Fibroblast of skin of right biceps (primary cell): ENCODE data around the gene PCED1B.
"Not testable (repeated sequence)": the region's sequence is repeated elsewhere in the genome, so short reads cannot be mapped to it uniquely, and the experiment has no call there.

Experiments
- DNase-seq: peaks from one replicate; pipeline ENCODE4 v3.0.0-alpha.2; 2013

The PCED1B gene

DNA sequence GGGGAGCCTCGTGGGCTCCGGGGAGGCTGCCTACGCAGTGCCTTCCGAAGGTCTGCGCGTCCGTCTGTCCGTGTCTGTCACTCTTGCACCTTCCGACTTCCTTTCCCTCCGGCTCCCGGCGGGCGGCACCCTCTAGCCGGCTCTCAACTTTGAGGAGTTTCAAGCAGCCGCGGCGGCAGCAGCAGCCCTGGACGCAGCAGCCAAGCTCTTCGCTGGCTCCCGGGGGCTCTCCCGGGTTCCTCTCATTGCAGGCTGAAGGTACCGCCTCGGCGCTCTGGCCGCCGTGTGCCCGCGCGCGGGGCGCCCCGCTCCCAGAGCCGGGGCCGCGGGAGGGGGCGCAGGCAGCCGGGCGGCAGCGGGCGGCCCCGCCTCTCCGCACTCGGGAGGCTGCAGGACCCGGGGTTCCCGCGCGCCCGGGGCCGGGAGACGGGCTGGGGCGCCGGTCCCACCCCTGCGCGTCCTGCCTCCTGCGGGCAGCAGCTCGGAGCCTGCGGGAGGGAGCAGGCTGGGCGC is at the start of gene PCED1B, which contains the start of gene AMIGO2:
Gene PCED1B, plus strand, starts transcription at position 154 of the 513 bp plus-strand sequence. CDS start 155,443 bp downstream, outside the sequence.
Gene AMIGO2, minus strand, starts transcription at position 492 of the 513 bp plus-strand sequence. CDS start 957 bp downstream, outside the sequence.
- DNase-seq: peak; percentile 80

- DNase-seq: no peak
These were observed 49.5 kb upstream of the PCED1B start for GRCh38 chr12:47029903-47030302.

DNA sequence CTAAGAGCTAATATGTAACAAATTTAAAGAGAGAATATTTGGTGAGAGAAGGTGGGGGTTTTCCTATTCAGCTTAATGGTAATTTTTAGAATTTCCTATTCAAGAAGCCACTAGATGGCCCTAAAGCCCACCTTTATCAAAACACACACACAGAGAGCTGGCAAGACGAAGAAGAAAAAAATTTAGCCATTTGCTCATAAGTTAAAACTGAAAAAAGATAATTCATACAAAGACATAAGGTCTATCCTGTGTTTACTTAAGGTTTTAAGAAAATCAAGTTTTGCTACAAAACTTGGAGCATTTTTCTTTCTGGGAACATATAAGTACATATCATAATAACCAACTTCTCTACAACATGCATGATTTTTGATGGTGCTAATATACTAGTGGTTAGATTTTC is 46.8 kb upstream of the PCED1B start:
- DNase-seq: peak; percentile 69

DNA sequence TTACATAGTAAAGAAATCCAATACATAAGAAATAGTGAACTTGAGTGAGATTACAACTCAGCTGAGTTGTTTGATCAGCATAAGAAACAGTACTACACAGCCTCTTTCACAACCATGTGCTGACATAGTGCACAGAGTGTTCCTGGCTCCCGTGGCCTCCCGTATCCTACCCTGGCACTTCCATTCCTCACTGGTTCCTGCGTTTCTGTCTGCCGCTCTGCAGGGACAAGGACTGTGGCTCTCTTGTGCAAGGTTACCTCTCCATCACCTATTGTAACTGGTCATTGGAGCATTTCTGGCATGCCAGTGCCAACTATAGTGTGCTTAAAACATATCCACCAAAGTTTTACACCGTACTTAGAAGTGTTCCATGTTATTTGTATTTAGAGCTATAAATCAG is 46.3 kb upstream of the PCED1B start:
- DNase-seq: no peak

GRCh38 chr12:47033789-47034555 is 45.4 kb upstream of the PCED1B start:
- peak; percentile 36 for DNase-seq

- peak; percentile 24 for DNase-seq
These were observed 44.8 kb upstream of the PCED1B start for GRCh38 chr12:47034661-47035060.

GRCh38 chr12:47035484-47035883 is 43.9 kb upstream of the PCED1B start:
- DNase-seq: no peak

GRCh38 chr12:47038270-47038748 is 41.1 kb upstream of the PCED1B start:
- DNase-seq: peak; percentile 21

DNA sequence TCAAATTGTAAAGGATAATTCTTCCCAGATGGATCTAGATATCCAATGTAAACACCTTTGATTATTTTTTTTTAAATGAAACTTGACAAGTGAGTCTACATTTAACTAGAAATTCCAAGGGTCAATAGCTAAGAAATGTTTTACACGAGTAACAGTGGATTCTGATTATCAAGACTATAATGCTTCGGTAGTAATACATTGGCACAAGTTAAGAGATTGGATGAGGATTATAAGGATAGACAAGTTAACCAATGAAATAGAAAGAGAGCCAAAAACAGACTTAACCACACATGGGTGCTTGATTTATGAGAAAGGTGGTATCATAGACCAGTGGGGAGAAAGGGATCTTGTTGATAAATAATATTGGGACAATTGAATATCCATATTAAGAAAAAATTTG is 40.3 kb upstream of the PCED1B start:
- no peak for DNase-seq

DNA sequence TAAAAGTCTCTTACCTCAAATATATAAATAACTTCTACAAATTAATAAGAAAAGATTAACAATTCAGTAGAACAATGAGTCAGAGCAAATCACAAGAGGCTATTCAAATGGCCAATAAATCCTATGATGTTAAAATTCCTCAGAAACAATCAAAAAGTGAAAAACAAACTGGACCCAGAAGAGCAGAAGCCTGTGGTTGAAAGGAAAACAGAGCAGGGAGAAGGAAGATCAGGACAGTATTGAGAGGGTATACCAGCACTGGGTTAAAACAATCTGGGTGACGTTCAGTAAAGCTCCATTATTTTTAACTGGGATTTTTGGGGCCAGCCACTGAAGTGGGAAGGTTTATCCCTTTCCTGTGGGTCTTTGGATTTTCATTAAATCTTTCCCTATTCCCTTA is 39.7 kb upstream of the PCED1B start:
- no peak for DNase-seq

GRCh38 chr12:47041327-47041726 is 38.1 kb upstream of the PCED1B start:
- DNase-seq: no peak

DNA sequence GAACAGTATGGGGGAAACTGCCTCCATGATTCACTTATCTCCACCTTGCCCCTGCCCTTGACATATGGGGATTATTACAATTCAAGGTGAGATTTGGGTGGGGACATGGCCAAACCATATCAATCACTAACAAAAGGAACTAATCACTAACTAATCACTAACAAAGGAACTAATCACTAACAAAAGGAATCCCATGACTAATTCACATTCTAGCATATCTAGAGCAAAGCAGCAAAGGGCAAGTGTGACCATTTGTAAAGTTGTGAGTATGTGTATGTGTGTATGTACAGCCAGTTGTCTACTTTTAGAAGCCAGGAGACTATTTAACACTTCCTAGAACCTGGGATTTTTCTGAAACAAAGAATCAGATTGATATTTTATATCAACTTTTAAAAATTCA is 30.9 kb upstream of the PCED1B start:
- DNase-seq: no peak

GRCh38 chr12:47051291-47051690 is 28.1 kb upstream of the PCED1B start:
- not testable (repeated sequence) for DNase-seq

GRCh38 chr12:47052274-47052673 is 27.1 kb upstream of the PCED1B start:
- no peak for DNase-seq

DNA sequence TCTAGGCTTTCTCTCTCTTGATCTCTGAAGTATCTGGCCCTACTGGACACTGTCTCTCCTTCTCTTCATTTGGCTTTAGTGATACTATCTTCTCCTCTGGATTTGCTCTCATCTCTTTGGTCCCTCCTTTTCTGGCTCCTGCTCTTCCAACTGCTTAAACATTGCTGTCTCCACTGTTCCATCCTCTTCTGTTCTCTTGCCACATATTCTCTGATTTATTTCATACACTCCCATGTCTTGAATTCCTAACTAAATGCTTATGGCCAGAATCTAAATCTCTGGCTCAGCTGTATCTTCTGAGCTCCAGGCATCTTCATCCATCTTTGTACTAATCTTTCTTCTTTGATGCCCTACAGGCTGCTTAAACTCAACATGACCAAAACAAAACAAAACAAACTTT is 25.5 kb upstream of the PCED1B start:
- no peak for DNase-seq

GRCh38 chr12:47054659-47055058 is 24.8 kb upstream of the PCED1B start:
- no peak for DNase-seq

DNA sequence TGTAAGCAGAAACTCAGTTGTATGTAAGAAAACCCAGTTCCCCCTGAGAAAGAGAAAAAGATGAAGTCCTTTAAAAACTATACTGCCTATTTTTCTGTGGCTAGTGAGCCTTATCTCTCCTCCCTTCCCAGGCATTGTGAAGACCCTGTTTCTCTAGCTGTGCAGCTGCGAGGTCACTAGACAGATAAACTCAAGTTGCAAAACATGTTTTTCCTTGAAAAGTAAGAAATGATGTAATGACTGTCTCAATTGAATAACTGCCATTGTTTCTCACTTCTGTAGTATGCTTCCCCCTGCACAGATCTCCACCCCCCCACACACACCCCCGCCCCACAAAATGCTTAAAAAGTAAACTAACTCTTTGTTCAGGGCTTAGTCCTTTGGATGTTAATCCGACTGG is 23.6 kb upstream of the PCED1B start:
- DNase-seq: not testable (repeated sequence)

GRCh38 chr12:47056944-47057343 is 22.5 kb upstream of the PCED1B start:
- DNase-seq: not testable (repeated sequence)

GRCh38 chr12:47058640-47059039 is 20.8 kb upstream of the PCED1B start:
- not testable (repeated sequence) for DNase-seq

DNA sequence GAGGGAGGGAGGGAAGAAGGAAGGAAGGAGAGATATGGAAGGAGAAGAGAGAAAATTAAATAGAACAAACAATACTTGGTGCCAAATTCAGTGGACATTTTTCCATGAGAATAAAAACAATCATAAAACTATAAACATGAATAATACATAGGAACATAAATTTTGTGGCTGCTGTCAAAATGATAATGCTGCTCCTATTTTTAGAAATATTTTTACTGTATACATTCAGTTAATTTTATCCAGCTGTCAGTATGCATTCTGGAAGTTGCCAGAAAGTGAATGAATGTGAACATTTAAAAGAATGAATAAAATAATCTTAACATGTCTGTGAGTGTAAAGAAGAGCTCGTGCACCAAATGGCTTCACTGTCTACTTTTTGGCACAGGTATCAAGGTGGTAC is 13.9 kb upstream of the PCED1B start:
- peak; percentile 41 for DNase-seq

GRCh38 chr12:47066278-47067025 is 13.0 kb upstream of the PCED1B start:
- peak; percentile 80 for DNase-seq

- no peak for DNase-seq
These were observed 12.2 kb upstream of the PCED1B start for GRCh38 chr12:47067176-47067575.

- no peak for DNase-seq
These were observed 11.5 kb upstream of the PCED1B start for GRCh38 chr12:47067771-47068431.
